Heart left ventricle (tissue), 16 donors: ENCODE results near the gene LILRA5. TPM values are rescaled to one million over a fixed set of nuclear protein-coding genes. Genes with fewer than 3 reads are reported as not detected.

Source experiments
- ATAC-seq, 4 donors: fragments of 200-7000 bp; cut with Tn5 transposase; one replicate each; pipeline ENCODE4 v1.9.1; 2020 to 2022; ENCODE audit warnings: moderate library complexity in 4 of 4, mild to moderate bottlenecking in 3 of 4, moderate number of reproducible peaks in 1 of 4
- DNase-seq, 5 donors: peaks; one replicate each; pipeline ENCODE4 v3.0.0-alpha.2; 2020
- H3K27ac ChIP-seq, 12 donors: fragments of 200-600 bp; sonication (generic) in 4 of 12; one replicate each; pipeline versions ENCODE4 v1.5.0 to v1.8.0; 2016 to 2022; ENCODE audit warnings: mild to moderate bottlenecking in 2 of 12
- H3K27me3 ChIP-seq, 9 donors: fragments of 200-600 bp; sonication (generic) in 2 of 9; one replicate each; pipeline versions ENCODE4 v1.5.1 to v1.8.0; 2016 to 2022; ENCODE audit warnings: mild to moderate bottlenecking in 3 of 9
- H3K36me3 ChIP-seq, 9 donors: fragments of 200-600 bp; sonication (generic) in 2 of 9; one replicate each; pipeline versions ENCODE4 v1.5.0 to v1.8.0; 2018 to 2022; ENCODE audit warnings: mild to moderate bottlenecking in 2 of 9
- H3K4me1 ChIP-seq, 12 donors: fragments of 200-600 bp; sonication (generic) in 4 of 12; one replicate each; pipeline versions ENCODE4 v1.5.0 to v1.8.0; 2016 to 2022; ENCODE audit warnings: mild to moderate bottlenecking in 3 of 12
- H3K4me3 ChIP-seq, 12 donors: fragments of 200-600 bp; sonication (generic) in 4 of 12; one replicate each; pipeline versions ENCODE4 v1.5.0 to v1.8.0; 2017 to 2022; ENCODE audit warnings: mild to moderate bottlenecking in 9 of 12, moderate library complexity in 4 of 12
- H3K9me3 ChIP-seq, 12 donors: fragments of 200-600 bp; sonication (generic) in 4 of 12; one replicate each; pipeline versions ENCODE4 v1.5.0 to v1.8.0; 2016 to 2022; ENCODE audit warnings: mild to moderate bottlenecking in 1 of 12
- POLR2A ChIP-seq, 2 donors: fragments of 450-650 bp; IDR thresholded peaks; one replicate each; pipeline ENCODE4 v1.6.1; 2017; ENCODE audit warnings: antibody characterized with exemption in 2 of 2, mild to moderate bottlenecking in 2 of 2, moderate library complexity in 2 of 2
- WGBS, 4 donors: extraction: QIAGEN DNeasy Blood & Tissue Kit in 2 of 4; methylation state at CpG; one replicate each; pipeline versions ENCODE4 v1.1.5 to v1.1.7; 2013 to 2018; 5-methylcytosine and 5-hydroxymethylcytosine counted together
- intact Hi-C, 10 donors: fragments of 100-400 bp; cut with DNase I; formaldehyde crosslinking; loops; one replicate each; pipeline versions ENCODE4 v1.11.1 to v1.14.2; 2022
- microRNA-seq, 4 donors: library from miRNA; unstranded; fragments of <30 nt; microRNA quantifications; one replicate each; pipeline versions ENCODE4 to v1.2.0, GENCODE V29; 2017 to 2020
- polyA plus RNA-seq, 2 donors: library from polyadenylated mRNA; stranded (reverse); fragments of 200-250 nt; gene quantifications; one replicate each; pipeline ENCODE4 v1.2.3, GENCODE V29; 2013
- total RNA-seq, 9 donors: library from RNA; depleted of rRNA in 2 of 9; stranded (reverse); fragments of >200 nt in 2 of 9; fragmentation: NEBNext Ultra II Directional in 3 of 9; extraction: Animal tissue kit (Norgen Biotek cat#: 25700) in 3 of 9; gene quantifications; one replicate each; pipeline versions ENCODE4 v1.1.0 to v1.2.4, GENCODE V29; 2016 to 2023
- TF ChIP-seq, protein P1 (sequence below), 12 donors: fragments of 200-600 bp; sonication (generic) in 4 of 12; IDR thresholded peaks; one replicate each; pipeline versions ENCODE4 v1.5.0 to v1.8.0; 2018 to 2022; ENCODE audit warnings: antibody characterized with exemption in 12 of 12, mild to moderate bottlenecking in 5 of 12
- donor health status: ischemic (EF 13 %, LVEDD 7.1; RV severe dilation, severe dysfunction).
- donor health status: healthy with polysubstance abuse.
- donor health status: DM: no; HTN: yes; CAD: no.
- donor health status: DM: no; HTN: no; CAD: no.
- donor health status: ischemic (EF 25% LVEDD 6.9; RV normal size, moderate dysfunction).
- donor health status: ischemic (EF 25% LVEDD 5.7; RV mildly dilated, moderate dysfunction).
- donor health status: healthy.
- donor health status: DM: yes; HTN: yes; CAD: no.
- donor health status: ischemic (EF 35%, LVEDD 5.7; RV mildly dilated, moderate dysfunction).
- donor health status: nonischemic (EF 11% LVEDD 7.7; RV severe dilation, severe dysfunction).
- donor health status: DM: yes; HTN: yes; CAD: no.
- donor health status: PGD.
- donor health status: ischemic (EF 29% LVEDD 5.4; RV normal size, mild dysfunction).
- donor health status: nonischemic (EF 23%, LVEDD 6.1; RV moderate dilation, normal function).

LILRA5 gene
- total and polyA plus RNA-seq, 11 donors, result 0.19 to 16.2 (median 1.5) TPM; not detected in 1

DNA sequence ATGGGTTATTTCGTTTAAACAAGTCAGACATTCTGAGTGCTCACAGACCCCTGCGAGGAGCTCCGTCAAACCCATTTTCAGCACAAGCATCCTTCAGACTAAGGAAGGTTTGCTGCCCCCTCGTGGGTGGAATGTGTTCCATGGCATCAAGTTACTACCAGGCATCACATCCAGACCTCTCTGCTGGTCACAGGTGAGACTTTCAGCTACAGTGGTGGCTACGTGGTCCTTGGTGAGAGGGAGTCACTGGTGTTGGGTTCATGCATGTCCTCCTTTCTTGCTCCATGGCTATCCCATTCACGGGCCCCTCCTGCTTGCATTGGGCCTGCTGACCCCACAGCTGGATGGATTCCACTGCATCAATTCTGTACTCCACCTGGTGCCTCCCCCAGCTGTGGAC lies 46.8 kb downstream of the LILRA5 start:
- no peaks in the 10 kb centered on the region for H3K36me3 ChIP-seq
- no peaks in the 10 kb centered on the region for H3K9me3 ChIP-seq
- peak in 4 of 5 donors; percentile 48 to 76 (median 65) for DNase-seq
- WGBS, 4 donors, result 3 to 6% (median 4%) methylated on average over 5 to 6 of the region's 6 CpGs
- no peaks in the 10 kb centered on the region for H3K27me3 ChIP-seq
- H3K4me1 ChIP-seq, result no peaks in the 10 kb centered on the region
- no peak overlapping the region for H3K27ac ChIP-seq
- no peak for TF ChIP-seq POLR2A (IDR thresholded peaks at IDR 0.05)
- TF ChIP-seq, protein P1, sequence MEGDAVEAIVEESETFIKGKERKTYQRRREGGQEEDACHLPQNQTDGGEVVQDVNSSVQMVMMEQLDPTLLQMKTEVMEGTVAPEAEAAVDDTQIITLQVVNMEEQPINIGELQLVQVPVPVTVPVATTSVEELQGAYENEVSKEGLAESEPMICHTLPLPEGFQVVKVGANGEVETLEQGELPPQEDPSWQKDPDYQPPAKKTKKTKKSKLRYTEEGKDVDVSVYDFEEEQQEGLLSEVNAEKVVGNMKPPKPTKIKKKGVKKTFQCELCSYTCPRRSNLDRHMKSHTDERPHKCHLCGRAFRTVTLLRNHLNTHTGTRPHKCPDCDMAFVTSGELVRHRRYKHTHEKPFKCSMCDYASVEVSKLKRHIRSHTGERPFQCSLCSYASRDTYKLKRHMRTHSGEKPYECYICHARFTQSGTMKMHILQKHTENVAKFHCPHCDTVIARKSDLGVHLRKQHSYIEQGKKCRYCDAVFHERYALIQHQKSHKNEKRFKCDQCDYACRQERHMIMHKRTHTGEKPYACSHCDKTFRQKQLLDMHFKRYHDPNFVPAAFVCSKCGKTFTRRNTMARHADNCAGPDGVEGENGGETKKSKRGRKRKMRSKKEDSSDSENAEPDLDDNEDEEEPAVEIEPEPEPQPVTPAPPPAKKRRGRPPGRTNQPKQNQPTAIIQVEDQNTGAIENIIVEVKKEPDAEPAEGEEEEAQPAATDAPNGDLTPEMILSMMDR (IDR thresholded peaks at IDR 0.05), result peak; percentile 51 to 77 (median 69)
- intact Hi-C loops, result no loop called here
- ATAC-seq, result peak in 2 of 4 donors; percentile 55 to 57
- no peak overlapping the region for H3K4me3 ChIP-seq

DNA sequence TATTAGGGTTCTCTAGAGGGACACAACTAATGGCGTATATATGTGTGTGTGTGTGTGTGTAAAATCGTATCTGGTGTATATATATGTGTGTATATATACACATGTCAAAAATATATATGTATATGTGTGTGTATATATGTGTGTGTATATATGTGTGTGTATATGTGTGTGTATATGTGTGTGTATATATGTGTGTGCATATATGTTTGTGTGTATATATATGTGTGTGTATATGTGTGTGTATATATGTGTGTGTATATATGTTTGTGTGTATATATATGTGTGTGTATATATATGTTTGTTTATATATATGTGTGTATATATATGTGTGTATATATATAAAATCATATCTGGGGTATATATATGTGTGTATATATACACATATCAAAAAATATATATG lies 50.5 kb downstream of the LILRA5 start:
- no peak for TF ChIP-seq POLR2A (IDR thresholded peaks at IDR 0.05)
- TF ChIP-seq, protein P1 (IDR thresholded peaks at IDR 0.05), result no peak
- Histone ChIP-seq H3K9me3 (no peaks in the 10 kb centered on the region), H3K4me3 (no peak overlapping the region), H3K27ac (no peak overlapping the region), H3K36me3 (no peaks in the 10 kb centered on the region), H3K27me3 (peaks cover 0 to 4% (median 0%) of the 10 kb centered on the region in 9 donors), H3K4me1 (peaks cover 0 to 2% (median 0%) of the 10 kb centered on the region in 12 donors)
- WGBS, 4 donors, result 75 to 89% (median 82%) methylated on average over 2 of the region's 2 CpGs
- DNase-seq, result no peak
- no peak for ATAC-seq
- intact Hi-C loops, result no loop called here

DNA sequence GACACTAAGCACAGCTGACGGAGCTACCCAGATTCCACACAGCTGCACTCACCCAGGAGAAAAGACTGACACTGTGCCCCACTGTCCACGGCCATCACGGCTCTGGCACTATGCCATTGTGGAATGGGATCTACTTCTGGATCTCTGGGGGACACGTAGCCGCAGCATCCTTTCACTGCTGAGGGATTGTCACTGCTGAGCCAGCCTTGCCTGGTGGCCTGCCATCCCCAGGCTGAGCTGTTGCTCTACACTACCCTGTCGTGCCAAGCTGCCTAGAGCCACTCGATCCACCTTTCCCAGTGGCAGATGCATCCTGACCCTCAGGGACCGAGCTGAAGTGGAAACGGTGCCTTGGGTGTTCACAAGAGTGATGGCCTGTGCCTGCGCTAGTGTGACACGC lies 50.9 kb downstream of the LILRA5 start:
- TF ChIP-seq, protein P1 (IDR thresholded peaks at IDR 0.05), result no peak
- TF ChIP-seq POLR2A (IDR thresholded peaks at IDR 0.05), result no peak
- DNase-seq, result no peak
- WGBS, 4 donors, result 65 to 80% (median 73%) methylated on average over 11 of the region's 11 CpGs
- intact Hi-C loops, result no loop called here
- Histone ChIP-seq H3K27ac (no peak overlapping the region), H3K4me3 (no peak overlapping the region), H3K27me3 (peaks cover 0 to 9% (median 0%) of the 10 kb centered on the region in 9 donors), H3K36me3 (no peaks in the 10 kb centered on the region), H3K4me1 (peaks cover 0 to 5% (median 0%) of the 10 kb centered on the region in 12 donors), H3K9me3 (no peaks in the 10 kb centered on the region)
- no peak for ATAC-seq

DNA sequence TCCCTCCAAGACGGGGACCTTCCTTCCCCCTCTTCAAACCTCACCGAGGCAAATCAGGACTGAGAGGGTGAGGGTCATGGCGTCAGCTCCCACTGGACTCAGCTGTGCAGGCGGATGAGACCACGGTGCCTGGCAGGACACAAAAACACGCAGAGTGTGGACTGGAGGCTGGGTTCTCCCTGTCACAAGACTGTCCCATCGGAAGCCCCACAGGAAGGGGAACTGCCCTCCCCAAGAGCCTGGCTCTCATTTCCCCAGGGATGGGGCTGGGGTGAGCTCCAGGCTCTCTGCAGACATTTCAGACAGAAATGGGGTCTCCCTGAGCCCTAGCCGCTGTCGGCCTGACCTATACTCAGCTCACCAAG lies 55.9 kb downstream of the LILRA5 start, which contains the start of gene LILRB5:
Gene LILRB5 (minus strand): TSS at position 158 of the 365 bp plus-strand sequence. CDS start 80 bp downstream, at position 78.
- H3K27me3 ChIP-seq, result peaks cover 0 to 47% (median 13%) of the 10 kb centered on the region in 9 donors
- TF ChIP-seq POLR2A (IDR thresholded peaks at IDR 0.05), result no peak
- TF ChIP-seq, protein P1 (IDR thresholded peaks at IDR 0.05), result no peak
- WGBS, 4 donors, result 59 to 77% (median 68%) methylated on average over 8 to 9 of the region's 9 CpGs
- H3K4me3 ChIP-seq, result peak within 1 kb of the TSS in 9 of 12 donors; percentile 8 to 53 (median 28)
- intact Hi-C loops, result no loop called here
- peaks cover 0 to 5% (median 0%) of the 10 kb centered on the region in 12 donors for H3K4me1 ChIP-seq
- peak in 3 of 4 donors; percentile 64 to 77 (median 72) for ATAC-seq
- peaks cover 0 to 9% (median 0%) of the 10 kb centered on the region in 9 donors for H3K36me3 ChIP-seq
- peak within 1 kb of the TSS in 3 of 12 donors; percentile 19 to 64 (median 25) for H3K27ac ChIP-seq
- no peaks in the 10 kb centered on the region for H3K9me3 ChIP-seq
- DNase-seq, result peak in 1 of 5 donors; percentile 54

Small RNAs within 50 kb of the gene (microRNA-seq; reads per million reads assigned to microRNA genes)
- 0 reads per million in 4 donors for gene MIR4752

Other genes with a start within 250 kb of the LILRA5 start
- gene VSTM1, start 249.3 kb downstream of the LILRA5 start, total RNA-seq, result 1 to 10 TPM in 1 of 9 donors, under 1 TPM in 2, not detected in 6; 0.49 to 1.3 (median 0.86) TPM
- not detected for gene VSTM1, start 249.3 kb downstream of the LILRA5 start, polyA plus RNA-seq
- gene TARM1, start 231.8 kb downstream of the LILRA5 start, total RNA-seq, result not detected
- not detected for gene TARM1, start 231.8 kb downstream of the LILRA5 start, polyA plus RNA-seq
- gene OSCAR, start 212.4 kb downstream of the LILRA5 start, total RNA-seq, result 1 to 10 TPM in 3 of 9 donors, under 1 TPM in 5, not detected in 1; 0.35 to 9.8 (median 0.68) TPM
- 1 to 10 TPM in 1 of 2 donors, under 1 TPM in 1; 0.38 to 1.0 TPM for gene OSCAR, start 212.4 kb downstream of the LILRA5 start, polyA plus RNA-seq
- gene NDUFA3, start 210.3 kb downstream of the LILRA5 start, total RNA-seq, result 100 to 1,000 TPM in 7 of 9 donors, 10 to 100 TPM in 2; 32.2 to 501 (median 299) TPM
- 1,000 to 10,000 TPM in 1 of 2 donors, 100 to 1,000 TPM in 1; 154 to 1,519 TPM for gene NDUFA3, start 210.3 kb downstream of the LILRA5 start, polyA plus RNA-seq
- 10 to 100 TPM in 8 of 9 donors, 1 to 10 TPM in 1; 9.6 to 23.1 (median 12.5) TPM for gene TFPT, start 197.5 kb downstream of the LILRA5 start, total RNA-seq
- gene TFPT, start 197.5 kb downstream of the LILRA5 start, polyA plus RNA-seq, result 10 to 100 TPM; 26.0 to 26.5 TPM
- gene PRPF31, start 197.4 kb downstream of the LILRA5 start, total RNA-seq, result 10 to 100 TPM; 30.0 to 58.4 (median 37.8) TPM
- gene PRPF31, start 197.4 kb downstream of the LILRA5 start, polyA plus RNA-seq, result 10 to 100 TPM; 42.0 to 57.6 TPM
- 10 to 100 TPM; 12.6 to 28.2 (median 18.5) TPM for gene CNOT3, start 175.4 kb downstream of the LILRA5 start, total RNA-seq
- 10 to 100 TPM; 14.2 to 18.1 TPM for gene CNOT3, start 175.4 kb downstream of the LILRA5 start, polyA plus RNA-seq
- gene LENG1, start 153.4 kb downstream of the LILRA5 start, total RNA-seq, result 1 to 10 TPM; 5.4 to 8.7 (median 6.8) TPM
- 10 to 100 TPM; 14.4 to 18.6 TPM for gene LENG1, start 153.4 kb downstream of the LILRA5 start, polyA plus RNA-seq
- 1 to 10 TPM in 7 of 9 donors, under 1 TPM in 1, not detected in 1; 0.58 to 4.5 (median 2.1) TPM for gene TMC4, start 140.0 kb downstream of the LILRA5 start, total RNA-seq
- 1 to 10 TPM; 1.2 to 3.6 TPM for gene TMC4, start 140.0 kb downstream of the LILRA5 start, polyA plus RNA-seq
- gene MBOAT7, start 123.6 kb downstream of the LILRA5 start, total RNA-seq, result 10 to 100 TPM; 11.3 to 37.3 (median 19.6) TPM
- 10 to 100 TPM in 1 of 2 donors, 1 to 10 TPM in 1; 9.8 to 25.6 TPM for gene MBOAT7, start 123.6 kb downstream of the LILRA5 start, polyA plus RNA-seq
- gene TSEN34, start 121.9 kb downstream of the LILRA5 start, total RNA-seq, result 10 to 100 TPM; 13.2 to 48.9 (median 23.5) TPM
- 10 to 100 TPM; 10.2 to 35.1 TPM for gene TSEN34, start 121.9 kb downstream of the LILRA5 start, polyA plus RNA-seq
- 100 to 1,000 TPM; 551 to 937 (median 684) TPM for gene RPS9, start 112.3 kb downstream of the LILRA5 start, total RNA-seq
- gene RPS9, start 112.3 kb downstream of the LILRA5 start, polyA plus RNA-seq, result 1,000 to 10,000 TPM; 1,306 to 2,068 TPM
- 10 to 100 TPM in 2 of 9 donors, 1 to 10 TPM in 6, under 1 TPM in 1; 0.54 to 31.4 (median 3.8) TPM for gene LILRB3, start 90.2 kb downstream of the LILRA5 start, total RNA-seq
- 1 to 10 TPM; 1.3 to 3.7 TPM for gene LILRB3, start 90.2 kb downstream of the LILRA5 start, polyA plus RNA-seq
- 10 to 100 TPM in 1 of 9 donors, 1 to 10 TPM in 4, under 1 TPM in 4; 0.44 to 20.9 (median 1.3) TPM for gene LILRA6, start 70.4 kb downstream of the LILRA5 start, total RNA-seq
- gene LILRA6, start 70.4 kb downstream of the LILRA5 start, polyA plus RNA-seq, result 1 to 10 TPM; 1.0 to 1.7 TPM
- 10 to 100 TPM in 2 of 9 donors, 1 to 10 TPM in 7; 1.8 to 22.2 (median 3.9) TPM for gene LILRB5, start 55.9 kb downstream of the LILRA5 start, total RNA-seq
- gene LILRB5, start 55.9 kb downstream of the LILRA5 start, polyA plus RNA-seq, result 1 to 10 TPM; 1.4 to 4.0 TPM
- gene LILRB2, start 32.1 kb downstream of the LILRA5 start, total RNA-seq, result 10 to 100 TPM in 2 of 9 donors, 1 to 10 TPM in 6, under 1 TPM in 1; 0.83 to 43.6 (median 1.7) TPM
- gene LILRB2, start 32.1 kb downstream of the LILRA5 start, polyA plus RNA-seq, result 1 to 10 TPM; 1.2 to 2.7 TPM
- gene LILRA4, start 26.0 kb upstream of the LILRA5 start, total RNA-seq, result not detected
- gene LILRA4, start 26.0 kb upstream of the LILRA5 start, polyA plus RNA-seq, result not detected
- gene LAIR1, start 51.8 kb upstream of the LILRA5 start, total RNA-seq, result 100 to 1,000 TPM in 1 of 9 donors, 10 to 100 TPM in 1, 1 to 10 TPM in 7; 3.5 to 102 (median 5.4) TPM
- gene LAIR1, start 51.8 kb upstream of the LILRA5 start, polyA plus RNA-seq, result 1 to 10 TPM; 2.9 to 5.3 TPM
- gene TTYH1, start 102.3 kb upstream of the LILRA5 start, total RNA-seq, result 1 to 10 TPM in 5 of 9 donors, under 1 TPM in 4; 0.46 to 6.9 (median 1.1) TPM
- 1 to 10 TPM in 1 of 2 donors, under 1 TPM in 1; 0.85 to 1.8 TPM for gene TTYH1, start 102.3 kb upstream of the LILRA5 start, polyA plus RNA-seq
- 10 to 100 TPM; 23.6 to 82.9 (median 58.8) TPM for gene LENG8, start 136.0 kb upstream of the LILRA5 start, total RNA-seq
- 10 to 100 TPM; 35.2 to 93.9 TPM for gene LENG8, start 136.0 kb upstream of the LILRA5 start, polyA plus RNA-seq
- 1 to 10 TPM; 1.5 to 4.1 (median 2.4) TPM for gene LENG9, start 150.6 kb upstream of the LILRA5 start, total RNA-seq
- 1 to 10 TPM; 1.4 to 2.1 TPM for gene LENG9, start 150.6 kb upstream of the LILRA5 start, polyA plus RNA-seq
- gene CDC42EP5, start 160.1 kb upstream of the LILRA5 start, total RNA-seq, result 10 to 100 TPM in 5 of 9 donors, 1 to 10 TPM in 4; 5.6 to 16.3 (median 11.4) TPM
- 1 to 10 TPM; 7.1 to 8.7 TPM for gene CDC42EP5, start 160.1 kb upstream of the LILRA5 start, polyA plus RNA-seq
- 1 to 10 TPM in 1 of 9 donors, not detected in 8; 2.4 TPM for gene LAIR2, start 189.7 kb upstream of the LILRA5 start, total RNA-seq
- gene LAIR2, start 189.7 kb upstream of the LILRA5 start, polyA plus RNA-seq, result not detected